ENCODE results near the gene IL22RA1.

The IL22RA1 gene

GRCh38 chr1:24151175-24151533, 8.2 kb upstream of the IL22RA1 start (continued):
- TF ChIP-seq PATZ1 (CRISPR knock-in tag; IDR thresholded peaks at IDR 0.05; ENCODE audit: borderline replicate concordance) (no peak), ZFP30 (CRISPR knock-in tag; IDR thresholded peaks at IDR 0.05) (no peak), ARNTL (CRISPR knock-in tag; IDR thresholded peaks at IDR 0.05; ENCODE audit: borderline replicate concordance, low read depth) (no peak), ESRRG (CRISPR knock-in tag; IDR thresholded peaks at IDR 0.05) (no peak), SNAI2 (CRISPR knock-in tag; IDR thresholded peaks at IDR 0.05) (no peak)

GRCh38 chr1:24150234-24151174, 7.6 kb upstream of the IL22RA1 start:
- ATAC-seq, result peak; percentile 98

GRCh38 chr1:24149866-24150233, 6.9 kb upstream of the IL22RA1 start:
- no peak for TF ChIP-seq POU6F1 (CRISPR knock-in tag; IDR thresholded peaks at IDR 0.05; ENCODE audit: borderline replicate concordance, low read depth)

More at GRCh38 chr1:24150234-24151174, 7.6 kb upstream of the IL22RA1 start:
- TF ChIP-seq ZNF565 (CRISPR knock-in tag; conservative IDR thresholded peaks at IDR 0.05; ENCODE audit: low read depth) (no peak), ZFP3 (CRISPR knock-in tag; IDR thresholded peaks at IDR 0.05) (no peak), ZNF70 (CRISPR knock-in tag; IDR thresholded peaks at IDR 0.05) (no peak), POU6F1 (CRISPR knock-in tag; IDR thresholded peaks at IDR 0.05; ENCODE audit: borderline replicate concordance, low read depth) (no peak), PATZ1 (CRISPR knock-in tag; IDR thresholded peaks at IDR 0.05; ENCODE audit: borderline replicate concordance) (no peak), ESRRG (CRISPR knock-in tag; IDR thresholded peaks at IDR 0.05) (no peak), RARB (CRISPR knock-in tag; IDR thresholded peaks at IDR 0.05) (no peak), ARNTL (CRISPR knock-in tag; IDR thresholded peaks at IDR 0.05; ENCODE audit: borderline replicate concordance, low read depth) (no peak), CSRNP3 (CRISPR knock-in tag; IDR thresholded peaks at IDR 0.05) (no peak), CSDC2 (CRISPR knock-in tag; IDR thresholded peaks at IDR 0.05) (no peak), ZC3H10 (CRISPR knock-in tag; IDR thresholded peaks at IDR 0.05) (no peak), TCF4 (CRISPR knock-in tag; IDR thresholded peaks at IDR 0.05; ENCODE audit: borderline replicate concordance) (no peak), ZFP30 (CRISPR knock-in tag; IDR thresholded peaks at IDR 0.05) (no peak), OSR1 (CRISPR knock-in tag; IDR thresholded peaks at IDR 0.05) (no peak)

GRCh38 chr1:24147816-24148215, 4.9 kb upstream of the IL22RA1 start:
- no peak for ATAC-seq
- no peak for TF ChIP-seq SNAI2 (CRISPR knock-in tag; IDR thresholded peaks at IDR 0.05)
- TF ChIP-seq ZNF70 (CRISPR knock-in tag; IDR thresholded peaks at IDR 0.05), result no peak

More at GRCh38 chr1:24149866-24150233, 6.9 kb upstream of the IL22RA1 start:
- ATAC-seq, result peak; percentile 62

- no peak for ATAC-seq
These were observed 4.3 kb upstream of the IL22RA1 start for GRCh38 chr1:24147194-24147593.

More at GRCh38 chr1:24147194-24147593, 4.3 kb upstream of the IL22RA1 start:
- no peak for TF ChIP-seq ZC3H10 (CRISPR knock-in tag; IDR thresholded peaks at IDR 0.05)
- TF ChIP-seq ZNF70 (CRISPR knock-in tag; IDR thresholded peaks at IDR 0.05), result no peak
- no peak for TF ChIP-seq PATZ1 (CRISPR knock-in tag; IDR thresholded peaks at IDR 0.05; ENCODE audit: borderline replicate concordance)
- TF ChIP-seq ZFP3 (CRISPR knock-in tag; IDR thresholded peaks at IDR 0.05), result no peak

Data from SK-N-SH treated with all-trans-retinoic acid at 6 μM for 48 hours (cell line).